HepG2 (cell line): ENCODE measurements around the gene SPAG4. TPM values are rescaled to one million over a fixed set of nuclear protein-coding genes. Genes with fewer than 3 reads are reported as not detected.

Source experiments
- ATAC-seq: fragments of 200-7000 bp; cut with Tn5 transposase; 3 replicates; pipeline ENCODE4 v1.9.1; 2020; ENCODE audit warnings: mild to moderate bottlenecking, moderate library complexity
- BruUV-seq: library from RNA; stranded (reverse); fragments of 400-500 nt; replicated peaks from 2 replicates; lab custom pipeline; 2021; lab: Mats Ljungman, UMichigan
- CTCF ChIA-PET: fragments of 300-600 bp; formaldehyde crosslinking; extraction: SDS; loops from one replicate; lab custom pipeline; 2021; ENCODE audit warnings: low total read pairs, inconsistent platforms, low intra/inter-chr PET ratio; lab: Yijun Ruan, JAX
- POLR2A ChIA-PET: fragments of 350-600 bp; sonication (Branson Sonifier 250); formaldehyde crosslinking; loops from one replicate; lab custom pipeline; 2020; ENCODE audit warnings: antibody characterized with exemption, inconsistent platforms; lab: Yijun Ruan, JAX
- DNase-seq: peaks from one replicate; pipeline ENCODE4 v3.0.0-alpha.2; 2015; ENCODE audit warnings: low spot score
- FAIRE-seq: peaks from 3 replicates; lab custom pipeline; 2011; peaks lifted over from hg19 to GRCh38; lab: Jason Lieb, UNC
- H2AFZ ChIP-seq: one replicate; pipeline ENCODE4 v1.6.1; 2011; ENCODE audit warnings: low read length, inconsistent platforms
- H3K27ac ChIP-seq: fragments of 300-600 bp; 3 replicates; pipeline ENCODE4 v1.8.0; 2011; ENCODE audit warnings: mixed run types, mild to moderate bottlenecking, mixed read lengths, low read length, inconsistent platforms; ENCODE audit not compliant: insufficient read depth; ENCODE audit errors: extremely low read length
- H3K27me3 ChIP-seq, 2 experiments: fragments of 200-600 bp in 1 of 2; 2 replicates in 1 of 2; 3 replicates in 1 of 2; pipeline versions ENCODE4 v1.6.0 to v1.8.0; 2011; ENCODE audit warnings: low read length in 2 of 2, mild to moderate bottlenecking in 2 of 2, moderate library complexity in 2 of 2, inconsistent platforms in 1 of 2; ENCODE audit not compliant: insufficient read depth in 2 of 2, control insufficient read depth in 1 of 2
- H3K36me3 ChIP-seq, 2 experiments: fragments of 200-600 bp in 1 of 2; replicated peaks in 1 of 2; 2 replicates in 1 of 2; 3 replicates in 1 of 2; pipeline versions ENCODE4 v1.5.1 to v1.8.0; 2011; ENCODE audit warnings: low read length in 2 of 2, inconsistent platforms in 1 of 2; ENCODE audit not compliant: insufficient read depth in 2 of 2, control insufficient read depth in 1 of 2
- H3K4me1 ChIP-seq: 2 replicates; pipeline ENCODE4 v1.5.1; 2012; ENCODE audit warnings: low read length, inconsistent platforms; ENCODE audit not compliant: insufficient read depth
- H3K4me2 ChIP-seq: 2 replicates; pipeline ENCODE4 v1.6.0; 2011; ENCODE audit warnings: low read depth, low read length, inconsistent platforms
- H3K4me3 ChIP-seq, 3 experiments: fragments of 200-600 bp in 1 of 3; sonication (generic), shearing (Covaris generic) in 1 of 3; replicated peaks in 1 of 3; 2 replicates each; pipeline ENCODE4 v1.5.1; 2011 to 2016; ENCODE audit warnings: low read length in 3 of 3, inconsistent platforms in 2 of 3, low read depth in 2 of 3, mild to moderate bottlenecking in 2 of 3, control low read depth in 1 of 3, mixed read lengths in 1 of 3; ENCODE audit not compliant: insufficient read depth in 1 of 3
- H3K79me2 ChIP-seq: one replicate; pipeline ENCODE4 v1.6.1; 2011; ENCODE audit warnings: low read length, inconsistent platforms; ENCODE audit not compliant: insufficient read depth
- H3K9ac ChIP-seq: 2 replicates; pipeline ENCODE4 v1.6.0; 2011; ENCODE audit warnings: mild to moderate bottlenecking, low read depth, low read length, inconsistent platforms; ENCODE audit not compliant: insufficient read depth
- H3K9me3 ChIP-seq: 2 replicates; pipeline ENCODE4 v1.5.1; 2012; ENCODE audit warnings: mild to moderate bottlenecking, low read length
- H4K20me1 ChIP-seq: 2 replicates; pipeline ENCODE4 v1.6.0; 2011; ENCODE audit warnings: inconsistent platforms, mild to moderate bottlenecking, low read length, moderate library complexity; ENCODE audit not compliant: insufficient read depth
- ELF1 ChIP-seq: sonication (generic); formaldehyde crosslinking; IDR thresholded peaks from 2 replicates; pipeline ENCODE4 v1.4.0; 2020; ENCODE audit warnings: missing genetic modification reagents
- FOXK2 ChIP-seq: fragments of 450-650 bp; IDR thresholded peaks from 2 replicates; pipeline ENCODE4 v1.6.1; 2016
- FOXO1 ChIP-seq: sonication (generic); formaldehyde crosslinking; IDR thresholded peaks from 2 replicates; pipeline ENCODE4 v1.4.0; 2020; ENCODE audit warnings: missing genetic modification reagents
- MTF2 ChIP-seq: sonication (generic); formaldehyde crosslinking; IDR thresholded peaks from 2 replicates; pipeline ENCODE4 v1.5.0; 2020; ENCODE audit warnings: missing genetic modification reagents, borderline replicate concordance
- NCOA5 ChIP-seq: sonication (generic); formaldehyde crosslinking; IDR thresholded peaks from 2 replicates; pipeline ENCODE4 v1.4.0; 2020; ENCODE audit warnings: missing genetic modification reagents
- NRL ChIP-seq: sonication (generic); formaldehyde crosslinking; IDR thresholded peaks from 2 replicates; pipeline ENCODE4 v1.5.0; 2020; ENCODE audit warnings: missing genetic modification reagents, mild to moderate bottlenecking, moderate library complexity, borderline replicate concordance
- POLR2AphosphoS2 ChIP-seq: IDR thresholded peaks from 2 replicates; pipeline ENCODE4 v1.6.1; 2011; ENCODE audit warnings: low read depth, low read length, improper control_type of control experiment
- SIN3A ChIP-seq: IDR thresholded peaks from 2 replicates; pipeline ENCODE4 v1.6.1; 2011; ENCODE audit warnings: low read depth, mild to moderate bottlenecking, control low read depth, low read length, borderline replicate concordance
- ZNF274 ChIP-seq: sonication (generic); formaldehyde crosslinking; IDR thresholded peaks from 2 replicates; pipeline ENCODE4 v1.5.1; 2020; ENCODE audit warnings: mild to moderate bottlenecking, missing genetic modification reagents
- ZNF496 ChIP-seq: sonication (generic); formaldehyde crosslinking; IDR thresholded peaks from 2 replicates; pipeline ENCODE4 v1.8.1; 2023; ENCODE audit warnings: mild to moderate bottlenecking, moderate library complexity, missing genetic modification reagents; ENCODE audit not compliant: insufficient replicate concordance
- ZNF546 ChIP-seq: sonication (generic); formaldehyde crosslinking; conservative IDR thresholded peaks from 2 replicates; pipeline ENCODE4 v1.8.1; 2023; ENCODE audit warnings: mild to moderate bottlenecking, missing genetic modification reagents
- ZNF660 ChIP-seq: sonication (generic); formaldehyde crosslinking; IDR thresholded peaks from 2 replicates; pipeline ENCODE4 v1.5.1; 2020; ENCODE audit warnings: mild to moderate bottlenecking, low read depth, missing genetic modification reagents, borderline replicate concordance
- ZNF75D ChIP-seq: sonication (generic); formaldehyde crosslinking; IDR thresholded peaks from 2 replicates; pipeline ENCODE4 v1.8.1; 2023; ENCODE audit warnings: missing genetic modification reagents, mild to moderate bottlenecking, borderline replicate concordance
- WGBS: methylation state at CpG from one replicate; pipeline ENCODE4 v1.1.6; 2017; ENCODE audit warnings: low lambda C conversion rate; 5-methylcytosine and 5-hydroxymethylcytosine counted together
- in situ Hi-C: cut with HindIII; loops from 2 replicates; pipeline ENCODE4 v1.10.0; 2017; ENCODE audit warnings: low pct_unique_long_range_greater_than_20kb; ENCODE audit not compliant: extremely low pct_ligation_motif_present
- intact Hi-C: fragments of 100-400 bp; cut with micrococcal nuclease; formaldehyde crosslinking; loops from one replicate; pipeline ENCODE4 v1.10.0; 2022; ENCODE audit not compliant: unreplicated experiment
- polyA plus RNA-seq, 8 experiments: library from polyadenylated mRNA; depleted of rRNA in 3 of 8; stranded (reverse) in 7 of 8; unstranded in 1 of 8; fragments of >200 nt; fragmentation: Illumina TruSeq in 4 of 8; extraction: Trizol in 4 of 8; gene quantifications; 2 replicates each; pipeline versions ENCODE4 v1.2.1 to v1.2.3, GENCODE V29; 2011 to 2016; ENCODE audit warnings: low read depth in 4 of 8, missing spikeins in 1 of 8, mixed read lengths in 1 of 8; ENCODE audit not compliant: insufficient read depth in 1 of 8
- total RNA-seq, 5 experiments: library from RNA; depleted of rRNA; stranded (reverse); fragments of >200 nt; fragmentation: Illumina TruSeq; extraction: Trizol; gene quantifications; 2 replicates each; pipeline ENCODE4 v1.2.3, GENCODE V29; 2016; ENCODE audit warnings: low read depth in 1 of 5
- TF ChIP-seq, protein P1 (sequence below): sonication (generic); formaldehyde crosslinking; IDR thresholded peaks from 2 replicates; pipeline ENCODE4 v1.5.1; 2020; ENCODE audit warnings: mild to moderate bottlenecking, missing genetic modification reagents, borderline replicate concordance
- TF ChIP-seq, protein P2 (sequence below): IDR thresholded peaks from 2 replicates; pipeline ENCODE4 v1.6.1; 2012; ENCODE audit warnings: inconsistent platforms
- TF ChIP-seq, protein P3 (sequence below): sonication (generic); formaldehyde crosslinking; IDR thresholded peaks from 2 replicates; pipeline ENCODE4 v1.5.1; 2020; ENCODE audit warnings: mild to moderate bottlenecking, missing genetic modification reagents, moderate library complexity

The SPAG4 gene
- total and polyA plus RNA-seq, 2 of the 13 experiments (the other 11 are each of a cell fraction or from before 2014, with no cell fraction given) = 5.8 to 137 TPM

GRCh38 chr20:35595456-35595855 is 20.2 kb upstream of the SPAG4 start:
- in situ Hi-C loops = no loop called here
- TF ChIP-seq SIN3A (no peak), ZNF274 (CRISPR knock-in tag) (peak; percentile 35; the same call in 1 of the 2 replicates), ZNF660 (no peak), ELF1 (CRISPR knock-in tag) (no peak), POLR2AphosphoS2 (no peak), FOXK2 (no peak), ZNF496 (no peak), MTF2 (CRISPR knock-in tag) (no peak), ZNF75D (CRISPR knock-in tag) (no peak), NCOA5 (no peak), NRL (CRISPR knock-in tag) (0 out of 2 replicates have a peak, but pooled peaks have one; percentile 25), FOXO1 (CRISPR knock-in tag) (no peak), ZNF546 (CRISPR knock-in tag) (no peak)
- TF ChIP-seq, protein P1, sequence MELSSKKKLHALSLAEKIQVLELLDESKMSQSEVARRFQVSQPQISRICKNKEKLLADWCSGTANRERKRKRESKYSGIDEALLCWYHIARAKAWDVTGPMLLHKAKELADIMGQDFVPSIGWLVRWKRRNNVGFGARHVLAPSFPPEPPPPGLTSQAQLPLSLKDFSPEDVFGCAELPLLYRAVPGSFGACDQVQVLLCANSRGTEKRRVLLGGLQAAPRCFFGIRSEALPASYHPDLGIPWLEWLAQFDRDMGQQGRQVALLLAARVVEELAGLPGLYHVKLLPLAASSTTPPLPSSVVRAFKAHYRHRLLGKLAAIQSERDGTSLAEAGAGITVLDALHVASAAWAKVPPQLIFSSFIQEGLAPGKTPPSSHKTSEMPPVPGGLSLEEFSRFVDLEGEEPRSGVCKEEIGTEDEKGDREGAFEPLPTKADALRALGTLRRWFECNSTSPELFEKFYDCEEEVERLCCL (CRISPR knock-in tag) = no peak
- TF ChIP-seq, protein P2, sequence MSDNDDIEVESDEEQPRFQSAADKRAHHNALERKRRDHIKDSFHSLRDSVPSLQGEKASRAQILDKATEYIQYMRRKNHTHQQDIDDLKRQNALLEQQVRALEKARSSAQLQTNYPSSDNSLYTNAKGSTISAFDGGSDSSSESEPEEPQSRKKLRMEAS = no peak
- TF ChIP-seq, protein P3, sequence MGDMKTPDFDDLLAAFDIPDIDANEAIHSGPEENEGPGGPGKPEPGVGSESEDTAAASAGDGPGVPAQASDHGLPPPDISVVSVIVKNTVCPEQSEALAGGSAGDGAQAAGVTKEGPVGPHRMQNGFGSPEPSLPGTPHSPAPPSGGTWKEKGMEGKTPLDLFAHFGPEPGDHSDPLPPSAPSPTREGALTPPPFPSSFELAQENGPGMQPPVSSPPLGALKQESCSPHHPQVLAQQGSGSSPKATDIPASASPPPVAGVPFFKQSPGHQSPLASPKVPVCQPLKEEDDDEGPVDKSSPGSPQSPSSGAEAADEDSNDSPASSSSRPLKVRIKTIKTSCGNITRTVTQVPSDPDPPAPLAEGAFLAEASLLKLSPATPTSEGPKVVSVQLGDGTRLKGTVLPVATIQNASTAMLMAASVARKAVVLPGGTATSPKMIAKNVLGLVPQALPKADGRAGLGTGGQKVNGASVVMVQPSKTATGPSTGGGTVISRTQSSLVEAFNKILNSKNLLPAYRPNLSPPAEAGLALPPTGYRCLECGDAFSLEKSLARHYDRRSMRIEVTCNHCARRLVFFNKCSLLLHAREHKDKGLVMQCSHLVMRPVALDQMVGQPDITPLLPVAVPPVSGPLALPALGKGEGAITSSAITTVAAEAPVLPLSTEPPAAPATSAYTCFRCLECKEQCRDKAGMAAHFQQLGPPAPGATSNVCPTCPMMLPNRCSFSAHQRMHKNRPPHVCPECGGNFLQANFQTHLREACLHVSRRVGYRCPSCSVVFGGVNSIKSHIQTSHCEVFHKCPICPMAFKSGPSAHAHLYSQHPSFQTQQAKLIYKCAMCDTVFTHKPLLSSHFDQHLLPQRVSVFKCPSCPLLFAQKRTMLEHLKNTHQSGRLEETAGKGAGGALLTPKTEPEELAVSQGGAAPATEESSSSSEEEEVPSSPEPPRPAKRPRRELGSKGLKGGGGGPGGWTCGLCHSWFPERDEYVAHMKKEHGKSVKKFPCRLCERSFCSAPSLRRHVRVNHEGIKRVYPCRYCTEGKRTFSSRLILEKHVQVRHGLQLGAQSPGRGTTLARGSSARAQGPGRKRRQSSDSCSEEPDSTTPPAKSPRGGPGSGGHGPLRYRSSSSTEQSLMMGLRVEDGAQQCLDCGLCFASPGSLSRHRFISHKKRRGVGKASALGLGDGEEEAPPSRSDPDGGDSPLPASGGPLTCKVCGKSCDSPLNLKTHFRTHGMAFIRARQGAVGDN (CRISPR knock-in tag) = peak; percentile 25
- Histone ChIP-seq H3K9ac (no peak overlapping the region), H3K9me3 (no peaks in the 10 kb centered on the region), H3K36me3 (no peaks in the 10 kb centered on the region), H3K4me1 (peaks cover 11% of the 10 kb centered on the region; the same call in 1 of the 2 replicates), H2AFZ (no peak overlapping the region), H3K27me3 (peaks cover 3 to 26% of the 10 kb centered on the region in 2 experiments; a peak in 4 of 5 replicates), H3K79me2 (no peaks in the 10 kb centered on the region), H3K4me3 (no peak overlapping the region), H3K27ac (no peak overlapping the region), H4K20me1 (no peaks in the 10 kb centered on the region), H3K4me2 (no peak overlapping the region)
- BruUV-seq = no TSS peak
- ATAC-seq = peak; percentile 24
- 58% methylated on average over 17 of the region's 17 CpGs for WGBS
- ChIA-PET CTCF (no interaction called here), POLR2A (interaction anchor here (0.6 to 1.6 kb wide), 6 partner anchors 22 to 1225 kb away, joined by 3 to 7 read pairs (median 4); partner anchors contain the start of genes CPNE1, EIF6, ERGIC3 and RBM12)
- DNase-seq = no peak
- FAIRE-seq = no peak
- intact Hi-C loops = no loop called here
